ENCODE results near the gene NCKAP5.

Gene NCKAP5

GRCh38 chr2:132757002-132757589, 811.2 kb downstream of the NCKAP5 start:
- DNase-seq (ENCODE audit: low read depth in 2 of 2), result no peak

GRCh38 chr2:132754867-132755472, 813.3 kb downstream of the NCKAP5 start:
- DNase-seq (ENCODE audit: low read depth in 2 of 2), result no peak

- DNase-seq (ENCODE audit: low read depth in 2 of 2), result no peak
These were observed 813.9 kb downstream of the NCKAP5 start for GRCh38 chr2:132754392-132754791.

- no peak for DNase-seq (ENCODE audit: low read depth in 2 of 2)
These were observed 815.6 kb downstream of the NCKAP5 start for GRCh38 chr2:132752421-132753206.

GRCh38 chr2:132751836-132752235, 816.4 kb downstream of the NCKAP5 start:
- no peak for DNase-seq (ENCODE audit: low read depth in 2 of 2)

- no peak for DNase-seq (ENCODE audit: low read depth in 2 of 2)
These were observed 817.7 kb downstream of the NCKAP5 start for GRCh38 chr2:132750606-132751005.

- DNase-seq (ENCODE audit: low read depth in 2 of 2), result no peak
These were observed 821.2 kb downstream of the NCKAP5 start for GRCh38 chr2:132747046-132747445.

GRCh38 chr2:132741754-132742153, 826.5 kb downstream of the NCKAP5 start:
- DNase-seq (ENCODE audit: low read depth in 2 of 2), result no peak

- DNase-seq (ENCODE audit: low read depth in 2 of 2), result no peak
These were observed 828.1 kb downstream of the NCKAP5 start for GRCh38 chr2:132740081-132740720.

GRCh38 chr2:132738223-132738622, 830.0 kb downstream of the NCKAP5 start:
- no peak for DNase-seq (ENCODE audit: low read depth in 2 of 2)

GRCh38 chr2:132736059-132736458, 832.2 kb downstream of the NCKAP5 start:
- no peak for DNase-seq (ENCODE audit: low read depth in 2 of 2)

GRCh38 chr2:132734961-132735360, 833.3 kb downstream of the NCKAP5 start:
- no peak for DNase-seq (ENCODE audit: low read depth in 2 of 2)

GRCh38 chr2:132733094-132733493, 835.2 kb downstream of the NCKAP5 start:
- DNase-seq (ENCODE audit: low read depth in 2 of 2), result no peak

- no peak for DNase-seq (ENCODE audit: low read depth in 2 of 2)
These were observed 835.6 kb downstream of the NCKAP5 start for GRCh38 chr2:132732694-132733093.

- no peak for DNase-seq (ENCODE audit: low read depth in 2 of 2)
These were observed 836.8 kb downstream of the NCKAP5 start for GRCh38 chr2:132731441-132731840.

GRCh38 chr2:132730611-132731010, 837.7 kb downstream of the NCKAP5 start:
- DNase-seq (ENCODE audit: low read depth in 2 of 2), result no peak

GRCh38 chr2:132729522-132729921, 838.7 kb downstream of the NCKAP5 start:
- DNase-seq (ENCODE audit: low read depth in 2 of 2), result no peak

GRCh38 chr2:132726155-132726554, 842.1 kb downstream of the NCKAP5 start:
- DNase-seq (ENCODE audit: low read depth in 2 of 2), result no peak

GRCh38 chr2:132725748-132726147, 842.5 kb downstream of the NCKAP5 start:
- no peak for DNase-seq (ENCODE audit: low read depth in 2 of 2)

GRCh38 chr2:132725148-132725547, 843.1 kb downstream of the NCKAP5 start:
- DNase-seq (ENCODE audit: low read depth in 2 of 2), result no peak

GRCh38 chr2:132721938-132722337, 846.3 kb downstream of the NCKAP5 start:
- no peak for DNase-seq (ENCODE audit: low read depth in 2 of 2)

GRCh38 chr2:132720393-132720792, 847.9 kb downstream of the NCKAP5 start:
- no peak for DNase-seq (ENCODE audit: low read depth in 2 of 2)

- DNase-seq (ENCODE audit: low read depth in 2 of 2), result no peak
These were observed 848.8 kb downstream of the NCKAP5 start for GRCh38 chr2:132719480-132719879.

All from stimulated activated CD4-positive, alpha-beta T cell treated with anti-CD3 and anti-CD28 coated beads, Interleukin-12 subunit alpha, Interleukin-12 subunit beta, amount 100 ng/mL, for 24 hours (primary cell).